Measurements from ENCODE around the gene URM1. TPM values are rescaled to one million over a fixed set of nuclear protein-coding genes. Genes with fewer than 3 reads are reported as not detected.

Gene URM1
- total RNA-seq, 5 donors from 2014 or later (not counting 1 experiment from before 2014, with no cell fraction given) = 38.7 to 55.8 (median 52.5) TPM

- Mint-ChIP-seq H3K4me1 (peaks cover 4 to 10% (median 4%) of the 10 kb centered on the region in 3 donors), H3K27ac (no peak overlapping the region), H3K9me3 (no peaks in the 10 kb centered on the region), H3K27me3 (peaks cover 0 to 2% of the 10 kb centered on the region in 2 donors), H3K4me3 (no peak overlapping the region), H3K36me3 (no peaks in the 10 kb centered on the region)
- POLR2A ChIA-PET = no interaction called here
- Histone ChIP-seq H3K4me3 (ENCODE audit: control insufficient read depth in 1 of 2, extremely low read depth in 1 of 2, low read length in 1 of 2) (no peak overlapping the region), H3K27ac (ENCODE audit: low read length) (no peak overlapping the region), H3K4me1 (ENCODE audit: control insufficient read depth in 1 of 2, extremely low read depth in 1 of 2, insufficient read depth in 2 of 2, low read length in 2 of 2) (no peaks in the 10 kb centered on the region), H3K27me3 (replicated peaks in 1 of 2; ENCODE audit: control insufficient read depth in 2 of 2, extremely low read depth in 1 of 2, insufficient read depth in 2 of 2, low read length in 1 of 2) (peaks cover 2 to 11% of the 10 kb centered on the region in 2 experiments), H3K36me3 (ENCODE audit: control insufficient read depth in 2 of 2, extremely low read depth in 1 of 2, insufficient read depth in 1 of 2, low read length in 1 of 2) (no peaks in the 10 kb centered on the region), H3K9me3 (no peaks in the 10 kb centered on the region)
- no peak for ATAC-seq (replicated peaks in 1 of 4)
- no peak for DNase-seq
- CTCF ChIA-PET = no interaction called here
- WGBS (ENCODE audit: insufficient coverage) = 92% methylated on average over 3 of the region's 3 CpGs
Measured at GRCh38 chr9:128399861-128400260, 28.7 kb downstream of the URM1 start.

GRCh38 chr9:128404560-128404959 is 33.4 kb downstream of the URM1 start:
- H3K9me3 Mint-ChIP-seq = no peaks in the 10 kb centered on the region
- H3K4me1 Mint-ChIP-seq = no peaks in the 10 kb centered on the region
- Histone ChIP-seq H3K9me3 (no peaks in the 10 kb centered on the region), H3K36me3 (ENCODE audit: control insufficient read depth in 2 of 2, extremely low read depth in 1 of 2, insufficient read depth in 1 of 2, low read length in 1 of 2) (no peaks in the 10 kb centered on the region), H3K27ac (ENCODE audit: low read length) (no peak overlapping the region), H3K4me3 (ENCODE audit: control insufficient read depth in 1 of 2, extremely low read depth in 1 of 2, low read length in 1 of 2) (no peak overlapping the region), H3K4me1 (ENCODE audit: control insufficient read depth in 1 of 2, extremely low read depth in 1 of 2, insufficient read depth in 2 of 2, low read length in 2 of 2) (no peaks in the 10 kb centered on the region), H3K27me3 (replicated peaks in 1 of 2; ENCODE audit: control insufficient read depth in 2 of 2, extremely low read depth in 1 of 2, insufficient read depth in 2 of 2, low read length in 1 of 2) (peaks cover 2 to 40% of the 10 kb centered on the region in 2 experiments)
- ATAC-seq (replicated peaks in 1 of 4) = no peak
- no CpG with 5 or more reads among the region's 5 CpGs for WGBS (ENCODE audit: insufficient coverage)
- no peak overlapping the region for H3K4me3 Mint-ChIP-seq
- no peak overlapping the region for H3K27ac Mint-ChIP-seq
- ChIA-PET POLR2A (no interaction called here), CTCF (no interaction called here)
- no peaks in the 10 kb centered on the region for H3K36me3 Mint-ChIP-seq
- no peak for DNase-seq
- H3K27me3 Mint-ChIP-seq = peaks cover 17 to 26% of the 10 kb centered on the region in 2 donors

- no peak overlapping the region for H3K27ac ChIP-seq (ENCODE audit: low read length)
- Mint-ChIP-seq H3K4me3 (no peak overlapping the region), H3K9me3 (no peaks in the 10 kb centered on the region), H3K27me3 (peaks cover 17 to 31% of the 10 kb centered on the region in 2 donors), H3K27ac (no peak overlapping the region), H3K4me1 (no peaks in the 10 kb centered on the region), H3K36me3 (no peaks in the 10 kb centered on the region)
- WGBS (ENCODE audit: insufficient coverage) = 81% methylated on average over 8 of the region's 20 CpGs
- H3K4me3 ChIP-seq (ENCODE audit: control insufficient read depth in 1 of 2, extremely low read depth in 1 of 2, low read length in 1 of 2) = no peak overlapping the region
- H3K36me3 ChIP-seq (ENCODE audit: control insufficient read depth in 2 of 2, extremely low read depth in 1 of 2, insufficient read depth in 1 of 2, low read length in 1 of 2) = no peaks in the 10 kb centered on the region
- H3K27me3 ChIP-seq (replicated peaks in 1 of 2; ENCODE audit: control insufficient read depth in 2 of 2, extremely low read depth in 1 of 2, insufficient read depth in 2 of 2, low read length in 1 of 2) = peaks cover 2 to 47% of the 10 kb centered on the region in 2 experiments
- CTCF ChIA-PET = no interaction called here
- no peaks in the 10 kb centered on the region for H3K9me3 ChIP-seq
- DNase-seq = no peak
- POLR2A ChIA-PET = interaction anchor here in 1 of 2 donors (0.5 kb wide), 1 partner anchor 45 kb away, joined by 3 read pairs; no protein-coding TSS in a partner anchor
- no peaks in the 10 kb centered on the region for H3K4me1 ChIP-seq (ENCODE audit: control insufficient read depth in 1 of 2, extremely low read depth in 1 of 2, insufficient read depth in 2 of 2, low read length in 2 of 2)
- no peak for ATAC-seq (replicated peaks in 1 of 4)
Measured at GRCh38 chr9:128405077-128405779, 34.1 kb downstream of the URM1 start.

- no peak for ATAC-seq (replicated peaks in 1 of 4)
- no peaks in the 10 kb centered on the region for H3K9me3 ChIP-seq
- peaks cover 17 to 35% of the 10 kb centered on the region in 2 donors for H3K27me3 Mint-ChIP-seq
- no peaks in the 10 kb centered on the region for H3K36me3 Mint-ChIP-seq
- H3K9me3 Mint-ChIP-seq = no peaks in the 10 kb centered on the region
- POLR2A ChIA-PET = no interaction called here
- no peaks in the 10 kb centered on the region for H3K4me1 ChIP-seq (ENCODE audit: control insufficient read depth in 1 of 2, extremely low read depth in 1 of 2, insufficient read depth in 2 of 2, low read length in 2 of 2)
- no peaks in the 10 kb centered on the region for H3K36me3 ChIP-seq (ENCODE audit: control insufficient read depth in 2 of 2, extremely low read depth in 1 of 2, insufficient read depth in 1 of 2, low read length in 1 of 2)
- no peak overlapping the region for H3K27ac ChIP-seq (ENCODE audit: low read length)
- peaks cover 2 to 47% of the 10 kb centered on the region in 2 experiments for H3K27me3 ChIP-seq (replicated peaks in 1 of 2; ENCODE audit: control insufficient read depth in 2 of 2, extremely low read depth in 1 of 2, insufficient read depth in 2 of 2, low read length in 1 of 2)
- H3K27ac Mint-ChIP-seq = no peak overlapping the region
- 83% methylated on average over 3 of the region's 7 CpGs for WGBS (ENCODE audit: insufficient coverage)
- no peaks in the 10 kb centered on the region for H3K4me1 Mint-ChIP-seq
- no peak overlapping the region for H3K4me3 Mint-ChIP-seq
- H3K4me3 ChIP-seq (ENCODE audit: control insufficient read depth in 1 of 2, extremely low read depth in 1 of 2, low read length in 1 of 2) = no peak overlapping the region
- DNase-seq = no peak
- CTCF ChIA-PET = no interaction called here
Measured at GRCh38 chr9:128405780-128406171, 34.6 kb downstream of the URM1 start.

GRCh38 chr9:128406848-128407391 is 35.7 kb downstream of the URM1 start:
- Mint-ChIP-seq H3K4me3 (no peak overlapping the region), H3K9me3 (no peaks in the 10 kb centered on the region), H3K4me1 (no peaks in the 10 kb centered on the region), H3K27me3 (peaks cover 17 to 44% of the 10 kb centered on the region in 2 donors), H3K36me3 (no peaks in the 10 kb centered on the region), H3K27ac (no peak overlapping the region)
- POLR2A ChIA-PET = no interaction called here
- ATAC-seq (replicated peaks in 1 of 4) (no peak), DNase-seq (no peak)
- 59% methylated on average over 8 of the region's 9 CpGs for WGBS (ENCODE audit: insufficient coverage)
- Histone ChIP-seq H3K36me3 (ENCODE audit: control insufficient read depth in 2 of 2, extremely low read depth in 1 of 2, insufficient read depth in 1 of 2, low read length in 1 of 2) (no peaks in the 10 kb centered on the region), H3K4me3 (ENCODE audit: control insufficient read depth in 1 of 2, extremely low read depth in 1 of 2, low read length in 1 of 2) (no peak overlapping the region), H3K27me3 (replicated peaks in 1 of 2; ENCODE audit: control insufficient read depth in 2 of 2, extremely low read depth in 1 of 2, insufficient read depth in 2 of 2, low read length in 1 of 2) (peaks cover 2 to 54% of the 10 kb centered on the region in 2 experiments), H3K9me3 (no peaks in the 10 kb centered on the region), H3K27ac (ENCODE audit: low read length) (no peak overlapping the region), H3K4me1 (ENCODE audit: control insufficient read depth in 1 of 2, extremely low read depth in 1 of 2, insufficient read depth in 2 of 2, low read length in 2 of 2) (no peaks in the 10 kb centered on the region)
- CTCF ChIA-PET = no interaction called here

- Mint-ChIP-seq H3K27ac (no peak overlapping the region), H3K4me1 (no peaks in the 10 kb centered on the region), H3K27me3 (peaks cover 20 to 52% of the 10 kb centered on the region in 2 donors), H3K4me3 (no peak overlapping the region), H3K9me3 (no peaks in the 10 kb centered on the region), H3K36me3 (no peaks in the 10 kb centered on the region)
- Histone ChIP-seq H3K4me1 (ENCODE audit: control insufficient read depth in 1 of 2, extremely low read depth in 1 of 2, insufficient read depth in 2 of 2, low read length in 2 of 2) (no peaks in the 10 kb centered on the region), H3K27ac (ENCODE audit: low read length) (no peak overlapping the region), H3K4me3 (ENCODE audit: control insufficient read depth in 1 of 2, extremely low read depth in 1 of 2, low read length in 1 of 2) (no peak overlapping the region), H3K27me3 (replicated peaks in 1 of 2; ENCODE audit: control insufficient read depth in 2 of 2, extremely low read depth in 1 of 2, insufficient read depth in 2 of 2, low read length in 1 of 2) (peaks cover 2 to 73% of the 10 kb centered on the region in 2 experiments), H3K36me3 (ENCODE audit: control insufficient read depth in 2 of 2, extremely low read depth in 1 of 2, insufficient read depth in 1 of 2, low read length in 1 of 2) (no peaks in the 10 kb centered on the region), H3K9me3 (no peaks in the 10 kb centered on the region)
- CTCF ChIA-PET = no interaction called here
- WGBS (ENCODE audit: insufficient coverage) = 43% methylated on average over 20 of the region's 26 CpGs
- ATAC-seq (replicated peaks in 1 of 4) = no peak
- POLR2A ChIA-PET = interaction anchor here in 1 of 2 donors (0.9 kb wide), 1 partner anchor 109 kb away, joined by 3 read pairs; no protein-coding TSS in a partner anchor
- no peak for DNase-seq
Measured at GRCh38 chr9:128408963-128409431, 37.8 kb downstream of the URM1 start.

Data from T-cell (primary cell).